Measurements from ENCODE around the gene GINS2. TPM values are rescaled to one million over a fixed set of nuclear protein-coding genes. Genes with fewer than 3 reads are reported as not detected.

The GINS2 gene
- total RNA-seq, 2 experiments from 2014 or later = 1.1 to 1.4 TPM

DNA sequence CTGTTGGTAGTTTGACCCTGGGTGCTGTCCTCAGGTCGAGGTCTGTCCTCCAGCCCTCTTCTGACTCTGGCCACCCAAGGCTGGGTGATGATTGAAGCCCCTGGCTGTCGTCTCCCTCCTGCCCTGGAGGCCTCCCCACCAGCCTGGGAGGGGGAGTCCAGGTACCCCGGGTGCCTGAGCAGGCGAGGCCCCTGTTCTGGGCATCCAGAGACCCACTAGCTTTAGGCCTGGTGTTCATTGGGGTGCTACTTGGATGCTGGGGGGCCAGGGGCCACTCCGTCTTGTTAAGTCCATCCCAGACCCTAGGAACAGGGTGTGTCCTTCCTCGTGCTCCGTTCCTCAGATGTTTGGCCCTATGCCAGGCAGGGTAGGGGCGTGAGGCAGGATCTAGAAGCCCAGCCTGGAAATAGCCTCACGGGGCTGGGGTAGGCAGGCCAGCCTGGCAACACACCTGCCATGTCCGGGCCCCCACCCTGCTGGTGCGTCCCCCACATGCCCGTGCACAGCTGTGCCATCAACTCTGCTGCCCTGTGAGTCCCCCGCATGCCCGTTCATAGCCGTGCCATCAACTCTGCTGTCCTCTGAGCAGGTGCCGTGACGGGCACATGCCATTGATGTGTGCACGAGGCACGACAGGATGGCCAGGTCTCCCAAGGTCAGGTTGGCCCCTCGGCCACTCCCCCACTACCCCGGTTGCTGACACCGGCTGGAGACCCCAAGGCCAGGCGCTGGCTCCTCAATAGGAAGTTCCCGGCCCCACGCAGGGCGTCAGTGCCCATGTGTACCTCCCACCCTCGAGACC, 36.9 kb downstream of the GINS2 start:
- no peak overlapping the region for H3K4me3 Mint-ChIP-seq
- no peak overlapping the region for H3K27ac Mint-ChIP-seq
- no peak for DNase-seq
- Histone ChIP-seq H3K9me3 (ENCODE audit: control insufficient read depth in 1 of 2, insufficient read depth in 1 of 2, low read length in 2 of 2) (peaks cover 0 to 11% of the 10 kb centered on the region in 2 experiments), H3K27ac (ENCODE audit: low read depth in 1 of 2, low read length in 2 of 2) (no peak overlapping the region), H3K4me1 (ENCODE audit: insufficient read depth, low read length) (no peaks in the 10 kb centered on the region), H3K4me3 (ENCODE audit: low read length) (no peak overlapping the region), H3K27me3 (ENCODE audit: control insufficient read depth in 1 of 2, insufficient read depth in 2 of 2, low read length in 2 of 2) (no peaks in the 10 kb centered on the region), H3K36me3 (ENCODE audit: insufficient read depth, low read length) (peaks cover 33% of the 10 kb centered on the region)
- no peaks in the 10 kb centered on the region for H3K27me3 Mint-ChIP-seq
- H3K9me3 Mint-ChIP-seq = no peaks in the 10 kb centered on the region
- POLR2A ChIA-PET = no interaction called here
- no peaks in the 10 kb centered on the region for H3K4me1 Mint-ChIP-seq (ENCODE audit: low read depth)
- H3K36me3 Mint-ChIP-seq (ENCODE audit: low read depth) = peaks cover 12% of the 10 kb centered on the region
- CTCF ChIA-PET = no interaction called here
- intact Hi-C loops (cut with DNase I, micrococcal nuclease) = no loop called here
- no peak for ATAC-seq (ENCODE audit: poor library complexity)
- TF ChIP-seq, protein P1, sequence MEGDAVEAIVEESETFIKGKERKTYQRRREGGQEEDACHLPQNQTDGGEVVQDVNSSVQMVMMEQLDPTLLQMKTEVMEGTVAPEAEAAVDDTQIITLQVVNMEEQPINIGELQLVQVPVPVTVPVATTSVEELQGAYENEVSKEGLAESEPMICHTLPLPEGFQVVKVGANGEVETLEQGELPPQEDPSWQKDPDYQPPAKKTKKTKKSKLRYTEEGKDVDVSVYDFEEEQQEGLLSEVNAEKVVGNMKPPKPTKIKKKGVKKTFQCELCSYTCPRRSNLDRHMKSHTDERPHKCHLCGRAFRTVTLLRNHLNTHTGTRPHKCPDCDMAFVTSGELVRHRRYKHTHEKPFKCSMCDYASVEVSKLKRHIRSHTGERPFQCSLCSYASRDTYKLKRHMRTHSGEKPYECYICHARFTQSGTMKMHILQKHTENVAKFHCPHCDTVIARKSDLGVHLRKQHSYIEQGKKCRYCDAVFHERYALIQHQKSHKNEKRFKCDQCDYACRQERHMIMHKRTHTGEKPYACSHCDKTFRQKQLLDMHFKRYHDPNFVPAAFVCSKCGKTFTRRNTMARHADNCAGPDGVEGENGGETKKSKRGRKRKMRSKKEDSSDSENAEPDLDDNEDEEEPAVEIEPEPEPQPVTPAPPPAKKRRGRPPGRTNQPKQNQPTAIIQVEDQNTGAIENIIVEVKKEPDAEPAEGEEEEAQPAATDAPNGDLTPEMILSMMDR (IDR thresholded peaks at IDR 0.05) = no peak

DNA sequence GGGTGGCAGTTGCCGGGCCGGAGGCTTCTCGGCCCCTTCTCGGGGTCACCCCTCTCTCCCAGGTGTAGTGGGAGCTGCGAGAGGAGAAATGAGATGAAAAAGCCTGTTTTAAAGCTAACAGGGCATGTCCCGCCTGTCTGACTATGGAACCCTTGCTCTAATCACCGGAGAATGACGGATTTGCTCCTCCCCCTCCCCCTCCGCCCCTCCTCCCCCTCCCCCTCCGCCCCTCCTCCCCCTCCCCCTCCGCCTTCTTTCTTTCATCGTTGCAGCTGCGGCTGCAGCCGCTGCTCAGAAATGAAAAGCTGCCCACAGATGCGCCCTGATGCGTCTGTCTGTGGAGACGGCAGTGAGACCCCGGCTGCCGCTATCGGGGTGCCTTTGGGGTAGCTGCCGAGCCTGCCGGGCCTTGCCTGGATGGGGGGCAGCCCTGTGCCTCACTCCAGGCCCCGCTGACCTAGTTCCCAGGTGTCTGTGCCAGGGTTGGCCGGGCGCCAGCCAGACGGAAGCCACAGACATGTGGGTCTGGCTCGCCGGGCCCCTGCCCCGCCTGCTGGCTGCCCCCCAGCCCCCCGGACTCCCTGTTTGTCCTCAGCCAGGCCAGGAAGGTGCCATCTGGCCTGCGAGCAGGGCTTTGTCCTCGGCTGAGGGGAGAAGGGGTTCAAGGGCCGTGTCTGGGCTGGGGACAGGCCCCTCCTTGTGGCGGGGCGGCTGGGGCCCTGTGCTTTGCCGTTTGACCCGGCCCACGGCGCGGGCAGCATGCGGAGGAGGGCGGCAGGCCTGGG, 37.7 kb downstream of the GINS2 start:
- no peaks in the 10 kb centered on the region for H3K9me3 Mint-ChIP-seq
- TF ChIP-seq, protein P1 (IDR thresholded peaks at IDR 0.05) = no peak
- peaks cover 8% of the 10 kb centered on the region for H3K36me3 Mint-ChIP-seq (ENCODE audit: low read depth)
- ATAC-seq (ENCODE audit: poor library complexity) (no peak), DNase-seq (peak in 2 of 14 experiments; percentile 10 to 18)
- intact Hi-C loops (cut with DNase I, micrococcal nuclease) = no loop called here
- no peak overlapping the region for H3K27ac ChIP-seq (ENCODE audit: low read depth in 1 of 2, low read length in 2 of 2)
- no peaks in the 10 kb centered on the region for H3K4me1 ChIP-seq (ENCODE audit: insufficient read depth, low read length)
- H3K9me3 ChIP-seq (ENCODE audit: control insufficient read depth in 1 of 2, insufficient read depth in 1 of 2, low read length in 2 of 2) = peaks cover 0 to 11% of the 10 kb centered on the region in 2 experiments
- H3K4me3 Mint-ChIP-seq = no peak overlapping the region
- H3K27me3 Mint-ChIP-seq = no peaks in the 10 kb centered on the region
- no peaks in the 10 kb centered on the region for H3K27me3 ChIP-seq (ENCODE audit: control insufficient read depth in 1 of 2, insufficient read depth in 2 of 2, low read length in 2 of 2)
- peaks cover 25% of the 10 kb centered on the region for H3K36me3 ChIP-seq (ENCODE audit: insufficient read depth, low read length)
- H3K27ac Mint-ChIP-seq = no peak overlapping the region
- ChIA-PET CTCF (interaction anchor here (1.2 kb wide), 1 partner anchor 9 kb away, joined by 4 read pairs; no protein-coding TSS in a partner anchor), POLR2A (no interaction called here)
- H3K4me1 Mint-ChIP-seq (ENCODE audit: low read depth) = no peaks in the 10 kb centered on the region
- H3K4me3 ChIP-seq (ENCODE audit: low read length) = no peak overlapping the region

DNA sequence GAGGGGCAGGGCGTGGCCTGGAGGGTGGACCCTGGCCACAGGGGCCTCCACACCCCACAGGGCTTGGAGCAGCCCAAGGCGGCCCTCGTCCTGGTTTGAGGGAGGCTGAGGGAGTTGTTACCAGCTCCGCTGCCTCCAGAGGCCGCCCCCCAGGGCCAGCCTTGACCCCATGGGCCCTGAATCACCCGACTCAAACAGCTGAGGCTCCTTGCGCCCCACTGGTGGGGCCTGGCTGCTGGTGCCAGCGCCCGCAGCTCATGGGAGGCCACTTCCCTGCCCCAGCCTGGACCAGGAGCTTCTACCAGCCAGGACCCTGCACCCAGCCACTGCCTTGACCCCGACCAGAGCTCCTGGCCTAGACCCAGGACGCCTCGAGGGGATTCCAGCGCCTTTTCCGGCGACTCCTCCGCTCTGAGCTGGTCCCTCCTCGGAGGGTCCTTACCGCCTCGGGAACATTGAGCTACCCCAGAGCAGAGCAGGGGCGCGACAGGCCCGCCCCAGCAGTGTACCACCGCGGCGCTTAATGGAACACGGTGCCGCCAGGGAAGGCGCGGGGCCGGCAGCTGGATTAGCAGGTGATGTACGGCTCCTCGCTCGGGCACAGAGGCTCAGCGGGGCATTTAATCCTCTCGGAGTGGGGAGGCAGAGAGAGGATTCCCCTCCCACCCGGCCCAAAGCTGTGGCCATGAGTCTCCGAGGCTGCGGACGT, 38.5 kb downstream of the GINS2 start:
- peaks cover 19% of the 10 kb centered on the region for H3K36me3 ChIP-seq (ENCODE audit: insufficient read depth, low read length)
- Mint-ChIP-seq H3K27me3 (no peaks in the 10 kb centered on the region), H3K9me3 (no peaks in the 10 kb centered on the region), H3K4me3 (no peak overlapping the region), H3K36me3 (ENCODE audit: low read depth) (peaks cover 3% of the 10 kb centered on the region), H3K27ac (no peak overlapping the region), H3K4me1 (ENCODE audit: low read depth) (no peaks in the 10 kb centered on the region)
- H3K9me3 ChIP-seq (ENCODE audit: control insufficient read depth in 1 of 2, insufficient read depth in 1 of 2, low read length in 2 of 2) = peaks cover 0 to 11% of the 10 kb centered on the region in 2 experiments
- ChIA-PET CTCF (interaction anchor here (1.2 kb wide), 1 partner anchor 10 kb away, joined by 4 read pairs; no protein-coding TSS in a partner anchor), POLR2A (no interaction called here)
- H3K4me1 ChIP-seq (ENCODE audit: insufficient read depth, low read length) = peaks cover 2% of the 10 kb centered on the region
- no peaks in the 10 kb centered on the region for H3K27me3 ChIP-seq (ENCODE audit: control insufficient read depth in 1 of 2, insufficient read depth in 2 of 2, low read length in 2 of 2)
- TF ChIP-seq, protein P1 (IDR thresholded peaks at IDR 0.05) = no peak
- no peak overlapping the region for H3K27ac ChIP-seq (ENCODE audit: low read depth in 1 of 2, low read length in 2 of 2)
- no peak for DNase-seq
- intact Hi-C loops (cut with DNase I, micrococcal nuclease) = no loop called here
- no peak for ATAC-seq (ENCODE audit: poor library complexity)
- no peak overlapping the region for H3K4me3 ChIP-seq (ENCODE audit: low read length)

All from CD4-positive, alpha-beta T cell (primary cell).